ENCODE data around the gene PPP1R14B. TPM values are rescaled to one million over a fixed set of nuclear protein-coding genes. Genes with fewer than 3 reads are reported as not detected.

The PPP1R14B gene
- total RNA-seq: 82.9 TPM

GRCh38 chr11:64246871-64247728 is at the start of gene PPP1R14B:
PPP1R14B (minus strand) TSS chr11:64246943; CDS start chr11:64246673, 270 bp downstream.

GRCh38 chr11:64291262-64291751 is 44.6 kb upstream of the PPP1R14B start, which contains the start of gene KCNK4:
KCNK4 (plus strand) TSS chr11:64291302; CDS start chr11:64293019, 1,717 bp downstream.

GRCh38 chr11:64284962-64285884 is 38.5 kb upstream of the PPP1R14B start, which contains the start of gene GPR137:
GPR137 (plus strand) TSS chr11:64285848; CDS start chr11:64286525, 677 bp downstream.

GRCh38 chr11:64284048-64284961 is 37.6 kb upstream of the PPP1R14B start, which contains the start of gene BAD:
BAD (minus strand) TSS chr11:64284665; CDS start chr11:64284368, 297 bp downstream.

GRCh38 chr11:64251016-64251752 is 4.4 kb upstream of the PPP1R14B start, which contains the start of gene PLCB3:
PLCB3 (plus strand) TSS chr11:64251530; CDS start chr11:64251650, 120 bp downstream.

GRCh38 chr11:64240435-64241240 is 6.1 kb downstream of the PPP1R14B start, which contains the start of gene FKBP2:
FKBP2 (plus strand) TSS chr11:64241095; CDS start chr11:64242388, 1,293 bp downstream.

GRCh38 chr11:64233913-64234586 is 12.7 kb downstream of the PPP1R14B start, which contains the start of gene VEGFB:
VEGFB (plus strand) TSS chr11:64234584; CDS start chr11:64234834, 250 bp downstream.

GRCh38 chr11:64230171-64230984 is 16.4 kb downstream of the PPP1R14B start, which contains the start of gene DNAJC4:
DNAJC4 (plus strand) TSS chr11:64230548; CDS start chr11:64230855, 307 bp downstream.

GRCh38 chr11:64225608-64226506 is 20.9 kb downstream of the PPP1R14B start, which contains the start of the genes NUDT22 and TRPT1:
NUDT22 (plus strand) TSS chr11:64226274; CDS start chr11:64226653, 379 bp downstream.
TRPT1 (minus strand) TSS chr11:64226186; CDS start chr11:64225860, 326 bp downstream.

GRCh38 chr11:64206457-64207255 is 40.1 kb downstream of the PPP1R14B start, which contains the start of gene FERMT3:
FERMT3 (plus strand) TSS chr11:64206721; CDS start chr11:64207365, 644 bp downstream.

Small RNA genes within 50 kb of the gene (small RNA-seq; reads per million reads assigned to genes)
- gene RF00019 (ENCODE audit: low replicate concordance): not detected

Other genes with a start within 250 kb of the PPP1R14B start
- gene FLRT1, start 211.0 kb downstream of the PPP1R14B start, total RNA-seq: 11.9 TPM
- gene MACROD1, start 80.8 kb downstream of the PPP1R14B start, total RNA-seq: 13.5 TPM
- gene STIP1, start 60.8 kb downstream of the PPP1R14B start, total RNA-seq: 86.4 TPM
- 0.63 TPM for gene FERMT3, start 40.2 kb downstream of the PPP1R14B start, total RNA-seq
- 10.6 TPM for gene TRPT1, start 20.8 kb downstream of the PPP1R14B start, total RNA-seq
- gene NUDT22, start 20.7 kb downstream of the PPP1R14B start, total RNA-seq: 19.7 TPM
- 7.2 TPM for gene DNAJC4, start 16.4 kb downstream of the PPP1R14B start, total RNA-seq
- 17.5 TPM for gene VEGFB, start 12.4 kb downstream of the PPP1R14B start, total RNA-seq
- gene FKBP2, start 5.8 kb downstream of the PPP1R14B start, total RNA-seq: 17.8 TPM
- 5.6 TPM for gene PLCB3, start 4.6 kb upstream of the PPP1R14B start, total RNA-seq
- gene BAD, start 37.7 kb upstream of the PPP1R14B start, total RNA-seq: 32.9 TPM
- gene GPR137, start 38.9 kb upstream of the PPP1R14B start, total RNA-seq: 15.7 TPM
- 5.3 TPM for gene KCNK4, start 44.4 kb upstream of the PPP1R14B start, total RNA-seq
- 3.8 TPM for gene CATSPERZ, start 53.4 kb upstream of the PPP1R14B start, total RNA-seq
- gene ESRRA, start 58.6 kb upstream of the PPP1R14B start, total RNA-seq: 18.8 TPM
- gene TRMT112, start 70.6 kb upstream of the PPP1R14B start, total RNA-seq: 49.1 TPM
- gene PRDX5, start 71.2 kb upstream of the PPP1R14B start, total RNA-seq: 82.3 TPM
- gene CCDC88B, start 93.3 kb upstream of the PPP1R14B start, total RNA-seq: 1.6 TPM
- gene RPS6KA4, start 112.2 kb upstream of the PPP1R14B start, total RNA-seq: 13.1 TPM

All from parietal lobe (tissue), 2 donors.